ENCODE data around the gene C2orf69. TPM values are rescaled to one million over a fixed set of nuclear protein-coding genes. Genes with fewer than 3 reads are reported as not detected.

C2orf69 gene
- total and polyA plus RNA-seq, 2 donors (not counting 1 experiment from before 2014, with no cell fraction given) = 3.7 to 12.9 TPM

DNA sequence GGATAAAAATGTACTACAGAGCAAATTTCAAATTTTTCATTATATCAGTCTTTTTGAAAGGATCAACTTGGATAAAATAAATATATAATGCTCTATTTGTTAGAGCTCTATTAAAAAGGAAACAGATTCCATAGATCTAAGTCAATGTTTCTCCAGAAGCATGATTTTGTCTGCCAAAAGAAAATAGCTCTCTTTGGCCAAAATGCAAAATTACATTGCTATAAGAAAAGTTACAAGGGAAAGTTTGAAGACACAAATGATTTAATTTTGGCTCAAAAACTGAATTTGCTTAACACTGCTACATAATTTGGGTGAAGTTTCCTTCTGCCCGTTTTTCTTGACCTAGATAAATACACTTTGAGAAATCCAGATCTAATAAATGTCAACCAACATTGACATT lies 15.7 kb downstream of the C2orf69 start:
- no peak for DNase-seq
- Histone ChIP-seq H3K27me3 (replicated peaks in 1 of 4; ENCODE audit: control extremely low read depth in 1 of 4, control insufficient read depth in 3 of 4, insufficient read depth in 4 of 4, low read length in 3 of 4) (no peaks in the 10 kb centered on the region), H3K9ac (ENCODE audit: low read length) (no peak overlapping the region), H3K4me1 (ENCODE audit: control insufficient read depth in 2 of 2, insufficient read depth in 2 of 2, low read length in 2 of 2) (no peaks in the 10 kb centered on the region), H4K20me1 (ENCODE audit: control insufficient read depth, insufficient read depth, low read length, poor library complexity, severe bottlenecking) (no peaks in the 10 kb centered on the region), H3K27ac (ENCODE audit: low read length in 2 of 2) (no peak overlapping the region), H3K4me3 (ENCODE audit: control extremely low read depth in 1 of 5, extremely low read depth in 1 of 5, insufficient read depth in 1 of 5, low read depth in 2 of 5, low read length in 4 of 5) (no peak overlapping the region), H2AFZ (ENCODE audit: insufficient read depth, low read depth, low read length, poor library complexity, severe bottlenecking) (no peak overlapping the region), H3K36me3 (replicated peaks in 1 of 2; ENCODE audit: control extremely low read depth in 1 of 2, control insufficient read depth in 1 of 2, extremely low read depth in 1 of 2, insufficient read depth in 2 of 2, low read length in 1 of 2) (peaks cover 6 to 8% of the 10 kb centered on the region in 2 experiments), H3K79me2 (ENCODE audit: control insufficient read depth, insufficient read depth, low read length) (peaks cover 9% of the 10 kb centered on the region), H3K4me2 (replicated peaks; ENCODE audit: low read depth, low read length, poor library complexity, severe bottlenecking) (no peak overlapping the region), H3K9me3 (ENCODE audit: control extremely low read depth in 1 of 3, control insufficient read depth in 2 of 3, insufficient read depth in 1 of 3, low read length in 2 of 3) (no peaks in the 10 kb centered on the region)
- ChIA-PET CTCF (no interaction called here), POLR2A (no interaction called here)
- intact Hi-C loops (cut with micrococcal nuclease) = no loop called here
- H3K4me3 Mint-ChIP-seq = no peak overlapping the region
- WGBS (ENCODE audit: insufficient coverage) = no CpG with 5 or more reads among the region's 1 CpG
- ATAC-seq (ENCODE audit: low read depth) = no peak
- no peak overlapping the region for H3K27ac Mint-ChIP-seq
- H3K4me1 Mint-ChIP-seq = peaks cover 1% of the 10 kb centered on the region
- H3K27me3 Mint-ChIP-seq = no peaks in the 10 kb centered on the region
- TF ChIP-seq EZH2 (IDR thresholded peaks at IDR 0.05; ENCODE audit: borderline replicate concordance, insufficient read depth, low read depth, low read length, poor library complexity, severe bottlenecking) = no peak
- TF ChIP-seq CTCF (IDR thresholded peaks at IDR 0.05) = no peak
- H3K9me3 Mint-ChIP-seq (ENCODE audit: insufficient read depth) = no peaks in the 10 kb centered on the region

DNA sequence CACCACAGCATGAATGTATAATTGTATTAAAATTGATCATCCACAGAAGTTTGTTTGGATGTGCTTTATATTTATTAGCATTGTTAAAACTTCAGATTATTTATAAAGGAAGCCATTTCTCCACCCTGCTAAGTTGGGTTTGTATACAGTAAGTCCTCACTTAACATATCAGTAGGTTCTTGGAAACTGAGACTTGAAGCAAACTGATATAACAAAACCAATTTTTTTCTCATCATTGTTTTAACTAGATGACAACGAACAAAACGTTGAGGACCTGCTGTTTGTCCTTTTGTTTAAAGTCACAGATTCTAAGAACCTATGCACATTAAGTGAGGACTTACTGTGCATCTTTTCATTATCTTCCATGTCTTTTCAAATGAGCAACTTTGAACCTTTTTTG lies 17.1 kb downstream of the C2orf69 start:
- no peaks in the 10 kb centered on the region for H3K4me1 ChIP-seq (ENCODE audit: control insufficient read depth in 2 of 2, insufficient read depth in 2 of 2, low read length in 2 of 2)
- no peaks in the 10 kb centered on the region for H3K27me3 ChIP-seq (replicated peaks in 1 of 4; ENCODE audit: control extremely low read depth in 1 of 4, control insufficient read depth in 3 of 4, insufficient read depth in 4 of 4, low read length in 3 of 4)
- intact Hi-C loops (cut with micrococcal nuclease) = no loop called here
- TF ChIP-seq CTCF (IDR thresholded peaks at IDR 0.05) (no peak), EZH2 (IDR thresholded peaks at IDR 0.05; ENCODE audit: borderline replicate concordance, insufficient read depth, low read depth, low read length, poor library complexity, severe bottlenecking) (no peak)
- Mint-ChIP-seq H3K4me1 (no peaks in the 10 kb centered on the region), H3K9me3 (ENCODE audit: insufficient read depth) (no peaks in the 10 kb centered on the region), H3K27me3 (no peaks in the 10 kb centered on the region), H3K27ac (no peak overlapping the region), H3K4me3 (no peak overlapping the region)
- no peaks in the 10 kb centered on the region for H3K9me3 ChIP-seq (ENCODE audit: control extremely low read depth in 1 of 3, control insufficient read depth in 2 of 3, insufficient read depth in 1 of 3, low read length in 2 of 3)
- no peaks in the 10 kb centered on the region for H4K20me1 ChIP-seq (ENCODE audit: control insufficient read depth, insufficient read depth, low read length, poor library complexity, severe bottlenecking)
- CTCF ChIA-PET = no interaction called here
- H3K79me2 ChIP-seq (ENCODE audit: control insufficient read depth, insufficient read depth, low read length) = no peaks in the 10 kb centered on the region
- no peak overlapping the region for H3K4me3 ChIP-seq (ENCODE audit: control extremely low read depth in 1 of 5, extremely low read depth in 1 of 5, insufficient read depth in 1 of 5, low read depth in 2 of 5, low read length in 4 of 5)
- no peak overlapping the region for H2AFZ ChIP-seq (ENCODE audit: insufficient read depth, low read depth, low read length, poor library complexity, severe bottlenecking)
- H3K36me3 ChIP-seq (replicated peaks in 1 of 2; ENCODE audit: control extremely low read depth in 1 of 2, control insufficient read depth in 1 of 2, extremely low read depth in 1 of 2, insufficient read depth in 2 of 2, low read length in 1 of 2) = peaks cover 13 to 17% of the 10 kb centered on the region in 2 experiments
- POLR2A ChIA-PET = no interaction called here
- DNase-seq (no peak), ATAC-seq (ENCODE audit: low read depth) (no peak)
- no peak overlapping the region for H3K4me2 ChIP-seq (replicated peaks; ENCODE audit: low read depth, low read length, poor library complexity, severe bottlenecking)
- no peak overlapping the region for H3K27ac ChIP-seq (ENCODE audit: low read length in 2 of 2)
- H3K9ac ChIP-seq (ENCODE audit: low read length) = no peak overlapping the region
- WGBS (ENCODE audit: insufficient coverage) = 92% methylated on average over 2 of the region's 2 CpGs

Data from B cell (primary cell).